ENCODE data around the gene CMTR1.

DNA sequence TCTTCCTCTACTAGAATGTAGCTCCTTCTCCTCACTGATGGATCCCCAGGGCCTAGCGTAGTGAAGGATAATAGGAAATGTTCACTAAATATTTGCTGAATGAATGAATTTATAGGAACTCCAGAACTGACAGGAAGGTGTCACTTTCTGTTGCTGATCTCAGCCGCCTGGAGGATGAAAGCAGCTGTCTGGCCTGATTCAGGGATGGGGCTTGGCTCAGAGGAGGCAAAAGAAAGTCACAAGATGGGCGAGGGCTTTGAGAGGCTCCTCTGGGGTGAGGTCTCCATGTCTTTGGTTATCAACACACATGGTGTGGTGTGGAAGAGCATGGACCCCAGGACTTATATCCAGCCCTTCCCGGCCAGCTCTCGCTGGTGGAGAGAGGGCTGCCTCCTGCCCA lies 78.2 kb downstream of the CMTR1 start:
- TF ChIP-seq POLR2AphosphoS5 (IDR thresholded peaks at IDR 0.05) (no peak), CTCF (IDR thresholded peaks at IDR 0.05) (no peak)

Data from prostate gland (tissue), 2 donors.